Pons (tissue), 1 donor: ENCODE measurements around the gene TPP1.

Source experiments
- DNase-seq: peaks from one replicate; pipeline ENCODE4 v3.0.0-alpha.2; 2016; ENCODE audit warnings: low spot score

The TPP1 gene

GRCh38 chr11:6611092-6611962, 7.9 kb downstream of the TPP1 start:
- no peak for DNase-seq

- DNase-seq: no peak
Measured at GRCh38 chr11:6610591-6610990, 8.6 kb downstream of the TPP1 start.

GRCh38 chr11:6609502-6610015, 9.7 kb downstream of the TPP1 start:
- no peak for DNase-seq

GRCh38 chr11:6608726-6609501, 10.3 kb downstream of the TPP1 start:
- no peak for DNase-seq

GRCh38 chr11:6608011-6608410, 11.2 kb downstream of the TPP1 start:
- no peak for DNase-seq

GRCh38 chr11:6607190-6607795, 11.9 kb downstream of the TPP1 start:
- no peak for DNase-seq

GRCh38 chr11:6606471-6607189, 12.6 kb downstream of the TPP1 start:
- peak; percentile 83 for DNase-seq

- no peak for DNase-seq
Measured at GRCh38 chr11:6604790-6605189, 14.4 kb downstream of the TPP1 start.

- peak; percentile 85 for DNase-seq
Measured at GRCh38 chr11:6604081-6604626, 15.1 kb downstream of the TPP1 start.

GRCh38 chr11:6603287-6604080, 15.7 kb downstream of the TPP1 start, which contains the start of the genes ILK and RRP8:
TSS of gene ILK (plus strand) at chr11:6603774. CDS start at chr11:6604272, 498 bp downstream.
TSS of gene RRP8 (minus strand) at chr11:6603616. CDS start at chr11:6603502, 114 bp downstream.
- DNase-seq: peak; percentile 85

GRCh38 chr11:6602096-6602940, 16.9 kb downstream of the TPP1 start:
- DNase-seq: no peak

- DNase-seq: no peak
Measured at GRCh38 chr11:6601041-6601461, 18.2 kb downstream of the TPP1 start.

GRCh38 chr11:6599881-6600390, 19.3 kb downstream of the TPP1 start:
- DNase-seq: no peak

- DNase-seq: no peak
Measured at GRCh38 chr11:6599449-6599848, 19.8 kb downstream of the TPP1 start.

GRCh38 chr11:6598555-6598954, 20.7 kb downstream of the TPP1 start:
- DNase-seq: no peak

GRCh38 chr11:6596239-6596877, 22.9 kb downstream of the TPP1 start:
- peak; percentile 65 for DNase-seq

- DNase-seq: no peak
Measured at GRCh38 chr11:6594142-6594768, 25.0 kb downstream of the TPP1 start.

GRCh38 chr11:6588018-6588417, 31.2 kb downstream of the TPP1 start:
- no peak for DNase-seq
